Thoracic aorta (tissue), 2 donors: ENCODE data around the gene LGALS3BP. TPM values are rescaled to one million over a fixed set of nuclear protein-coding genes. Genes with fewer than 3 reads are reported as not detected.
A peak's percentile ranks its signal among the peaks of the same experiment; 100 is the strongest.

Experiments used
- ATAC-seq: fragments of 150-250 bp; one replicate; pipeline ENCODE4 v1.8.0; 2017; ENCODE audit warnings: low read depth; ENCODE audit not compliant: insufficient number of reproducible peaks, low FRiP score
- DNase-seq: peaks from one replicate; pipeline ENCODE4 v3.0.0-alpha.2; 2020; ENCODE audit warnings: low spot score
- H3K27ac ChIP-seq, 2 donors: fragments of 200-600 bp; sonication (generic); 1 replicate in 1 of 2; 2 replicates in 1 of 2; pipeline ENCODE4 v1.5.1; 2016; ENCODE audit warnings: mild to moderate bottlenecking in 2 of 2, moderate library complexity in 2 of 2
- H3K27me3 ChIP-seq: fragments of 200-600 bp; sonication (generic); replicated peaks from 2 replicates; pipeline ENCODE4 v1.6.0; 2016; ENCODE audit warnings: mild to moderate bottlenecking; ENCODE audit not compliant: insufficient read depth
- H3K36me3 ChIP-seq: fragments of 200-600 bp; sonication (generic); one replicate; pipeline ENCODE4 v1.5.1; 2016
- H3K4me1 ChIP-seq, 2 donors: fragments of 200-600 bp; sonication (generic); 1 replicate in 1 of 2; 2 replicates in 1 of 2; pipeline versions ENCODE4 v1.5.1 to v1.6.0; 2016; ENCODE audit warnings: low read depth in 2 of 2, mild to moderate bottlenecking in 1 of 2; ENCODE audit not compliant: control insufficient read depth in 1 of 2
- H3K4me3 ChIP-seq: fragments of 200-600 bp; sonication (generic); 2 replicates; pipeline ENCODE4 v1.5.1; 2016; ENCODE audit warnings: mild to moderate bottlenecking
- H3K9me3 ChIP-seq: fragments of 200-600 bp; sonication (generic); 2 replicates; pipeline ENCODE4 v1.5.1; 2016
- CTCF ChIP-seq: fragments of 200-600 bp; sonication (generic); IDR thresholded peaks from one replicate; pipeline ENCODE4 v1.5.1; 2019; ENCODE audit warnings: antibody characterized with exemption
- total RNA-seq, 2 donors: library from RNA; depleted of rRNA; stranded (reverse); fragments of >200 nt; gene quantifications; one replicate each; pipeline versions ENCODE4 v1.1.0 to v1.2.3, GENCODE V29; 2016

Gene LGALS3BP
- total RNA-seq, 2 donors from 2014 or later, result 205 to 308 TPM

- ATAC-seq, result no peak
- DNase-seq, result no peak
- Histone ChIP-seq H3K27ac (peak overlapping the region; percentile 40 to 67), H3K4me3 (peak overlapping the region; percentile 89), H3K36me3 (no peaks in the 10 kb centered on the region), H3K9me3 (no peaks in the 10 kb centered on the region), H3K27me3 (no peaks in the 10 kb centered on the region), H3K4me1 (peaks cover 26 to 29% of the 10 kb centered on the region in 2 donors)
- TF ChIP-seq CTCF, result no peak
Measured at GRCh38 chr17:79010304-79010646, 30.6 kb upstream of the LGALS3BP start.

- DNase-seq, result no peak
- no peak for TF ChIP-seq CTCF
- H3K4me1 ChIP-seq, result peaks cover 26 to 32% of the 10 kb centered on the region in 2 donors
Measured at GRCh38 chr17:79009397-79010303, 29.9 kb upstream of the LGALS3BP start, which contains the start of gene CANT1. TSS of gene CANT1 (minus strand) at chr17:79009764. CDS start at chr17:78997622, 12,142 bp downstream.

GRCh38 chr17:79008666-79009387, 29.1 kb upstream of the LGALS3BP start:
- TF ChIP-seq CTCF, result no peak
- no peaks in the 10 kb centered on the region for H3K27me3 ChIP-seq
- no peaks in the 10 kb centered on the region for H3K36me3 ChIP-seq
- DNase-seq (no peak), ATAC-seq (no peak)
- H3K4me3 ChIP-seq, result peak overlapping the region; percentile 89
- peak overlapping the region; percentile 67 to 80 for H3K27ac ChIP-seq
- H3K4me1 ChIP-seq, result peaks cover 26 to 32% of the 10 kb centered on the region in 2 donors
- H3K9me3 ChIP-seq, result no peaks in the 10 kb centered on the region

More at GRCh38 chr17:79009397-79010303, 29.9 kb upstream of the LGALS3BP start, which contains the start of gene CANT1:
- Histone ChIP-seq H3K4me3 (peak within 1 kb of the TSS; percentile 89), H3K27ac (peak within 1 kb of the TSS; percentile 67 to 80), H3K27me3 (no peaks in the 10 kb centered on the region), H3K9me3 (no peaks in the 10 kb centered on the region), H3K36me3 (no peaks in the 10 kb centered on the region)
- ATAC-seq, result peak; percentile 69

- DNase-seq (no peak), ATAC-seq (no peak)
- Histone ChIP-seq H3K27me3 (no peaks in the 10 kb centered on the region), H3K4me1 (peaks cover 26 to 32% of the 10 kb centered on the region in 2 donors), H3K4me3 (peak overlapping the region; percentile 89), H3K27ac (no peak overlapping the region), H3K9me3 (no peaks in the 10 kb centered on the region), H3K36me3 (no peaks in the 10 kb centered on the region)
- no peak for TF ChIP-seq CTCF
Measured at GRCh38 chr17:79007504-79008381, 28.0 kb upstream of the LGALS3BP start.
